ENCODE data around the gene PDE1C.

- no peak for TF ChIP-seq EZH2 (IDR thresholded peaks at IDR 0.05; ENCODE audit: insufficient read depth, poor library complexity, severe bottlenecking)
- no peak for TF ChIP-seq EZH2phosphoT487 (IDR thresholded peaks at IDR 0.05; ENCODE audit: insufficient read depth, low read depth)
Observed at GRCh38 chr7:31744294-31744874, 325.8 kb downstream of the PDE1C start.

Data from GM23248 (cell line).